GM21786 (cell line): Measurements from ENCODE around the gene WDR86.

ENCODE experiments used
- ATAC-seq: cut with Tn5 transposase; IDR thresholded peaks from one replicate; pipeline ENCODE4 v1.9.1; 2021; ENCODE audit not compliant: unreplicated experiment

Gene WDR86

DNA sequence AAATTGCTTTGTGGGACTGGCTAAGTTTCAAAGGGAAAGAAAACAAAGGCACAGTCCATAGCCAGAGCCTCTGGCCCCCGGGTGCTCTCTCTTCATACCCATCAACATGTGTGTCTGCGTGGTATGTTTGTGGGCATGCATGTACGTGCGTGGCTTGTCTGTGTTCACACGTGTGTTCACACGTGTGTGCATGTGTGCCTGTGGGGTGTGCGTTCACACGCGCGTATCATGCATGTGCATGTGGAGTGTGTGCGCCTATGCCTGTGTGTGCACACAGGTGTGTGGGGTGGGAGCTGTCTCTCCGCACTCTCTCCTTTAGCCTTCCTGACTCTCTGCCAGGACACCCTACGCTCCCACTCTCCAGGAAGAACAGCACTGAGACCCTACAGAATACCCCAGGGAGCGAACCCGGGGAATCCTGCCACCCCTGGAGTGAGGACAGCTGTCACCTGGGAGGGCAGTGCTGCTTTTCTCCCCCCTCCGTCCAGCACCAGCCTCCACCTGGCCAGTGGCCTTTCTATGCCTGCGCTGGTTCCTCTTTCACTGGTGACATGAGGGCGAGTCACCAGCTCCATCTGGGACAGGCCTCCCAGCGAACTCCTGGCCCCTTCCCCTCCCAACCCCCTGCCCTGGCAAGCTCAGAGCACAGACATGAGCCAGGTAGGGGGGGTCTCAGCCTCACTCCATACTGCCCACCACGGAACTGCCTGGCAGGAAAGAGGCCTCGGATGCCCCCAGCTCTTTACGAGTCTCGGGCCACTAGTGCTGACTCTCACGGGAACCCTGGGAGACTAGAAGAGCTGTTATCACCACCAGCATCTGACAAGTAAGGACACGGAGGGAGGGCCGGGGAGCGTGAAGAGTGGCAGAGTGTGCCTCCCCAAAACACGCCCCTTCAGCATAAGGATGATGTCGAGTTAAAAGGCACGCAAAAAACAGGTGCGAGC is 16.5 kb downstream of the WDR86 start:
- no peak for ATAC-seq

DNA sequence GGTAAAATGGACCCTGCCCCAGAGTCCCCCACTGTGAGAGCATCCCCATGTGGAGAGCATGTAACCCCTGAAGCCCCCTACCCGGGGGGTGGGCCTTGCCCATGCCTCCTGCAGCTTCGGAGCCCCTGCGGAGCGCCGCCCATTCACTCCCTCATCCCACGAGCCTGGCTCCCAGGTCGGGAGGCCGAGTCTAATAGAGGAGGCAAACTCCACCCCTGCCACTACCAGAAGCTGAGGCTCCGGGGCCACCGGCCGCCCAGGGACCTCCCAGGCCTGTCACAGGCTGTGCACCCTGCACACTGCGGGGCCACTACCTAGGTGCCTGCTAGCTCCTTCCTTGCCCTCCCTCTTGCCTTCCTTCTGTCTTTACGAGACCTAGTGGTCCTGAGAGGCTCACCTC is 17.4 kb downstream of the WDR86 start:
- no peak for ATAC-seq

DNA sequence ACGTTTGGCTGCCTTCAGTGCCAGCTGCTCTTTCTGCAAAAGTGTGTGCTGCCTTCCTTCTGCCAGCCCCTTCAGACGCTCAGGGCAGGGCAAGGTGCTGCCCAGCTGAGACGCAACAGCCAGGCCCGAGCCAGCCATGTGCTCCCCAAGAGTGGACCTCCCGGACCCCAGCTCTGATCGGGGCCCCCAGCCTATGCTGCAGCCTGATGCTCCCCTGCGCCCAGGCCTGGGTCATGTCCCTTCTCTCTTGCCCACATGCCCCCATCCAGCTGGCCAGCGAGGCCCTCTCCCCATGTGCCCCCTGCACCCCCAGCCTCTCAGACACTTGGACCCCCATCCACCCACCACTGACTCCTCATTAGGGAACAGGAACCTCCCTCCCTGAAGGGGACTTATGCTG is 17.8 kb downstream of the WDR86 start:
- ATAC-seq = no peak

DNA sequence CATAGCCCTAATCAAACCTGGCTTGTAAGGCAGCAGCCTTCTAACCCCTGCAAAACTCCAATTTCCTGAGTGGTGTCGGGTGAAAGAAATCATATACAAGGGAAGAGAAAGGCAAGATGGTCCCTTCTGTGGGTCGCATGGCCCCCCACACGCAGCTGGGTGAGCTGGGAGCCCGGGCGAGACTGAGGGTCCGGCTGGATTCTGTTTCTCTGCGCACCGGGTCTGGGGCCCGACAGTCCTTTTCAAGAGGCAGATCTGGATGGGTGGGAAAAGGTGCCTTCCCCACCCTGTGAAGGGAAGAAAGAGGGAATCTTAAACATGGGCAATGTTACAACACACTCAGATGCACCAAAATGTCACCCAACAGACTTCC is 18.5 kb downstream of the WDR86 start:
- no peak for ATAC-seq

DNA sequence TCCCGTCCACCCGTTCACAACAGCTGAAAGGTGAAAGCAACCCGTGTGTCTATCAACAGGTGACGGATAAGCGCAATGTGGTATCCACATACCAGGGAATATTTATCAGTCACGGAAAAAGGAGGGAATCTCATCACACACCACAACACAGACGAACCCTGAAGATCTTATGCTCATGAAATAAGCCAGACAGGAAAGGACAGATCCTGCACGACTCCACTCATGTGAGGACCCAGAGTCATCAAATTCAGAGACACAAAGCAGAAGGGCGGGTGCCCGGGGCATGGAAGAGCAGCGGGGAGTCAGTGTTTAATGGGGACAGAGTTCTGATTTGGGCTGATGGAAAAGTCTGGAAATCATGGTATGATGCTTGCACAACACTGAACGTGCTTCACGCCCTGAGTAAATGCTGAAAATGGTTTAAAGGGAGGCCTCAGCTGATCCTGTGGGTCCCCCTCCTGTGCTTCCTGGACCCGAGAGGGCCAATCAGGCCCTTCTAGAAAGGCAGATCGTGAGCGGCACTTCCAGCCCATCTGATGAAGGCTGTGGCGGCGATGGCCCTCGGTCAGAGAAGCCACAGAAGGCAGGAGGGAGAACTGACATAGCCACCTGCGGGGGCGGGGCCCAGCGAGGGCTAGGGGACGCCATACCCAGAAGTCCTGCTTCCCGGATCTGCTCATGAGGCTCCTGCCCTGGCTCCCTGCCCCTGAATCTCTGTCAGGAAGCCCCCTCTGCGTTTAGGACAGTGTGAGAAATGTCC is 19.1 kb downstream of the WDR86 start:
- no peak for ATAC-seq

DNA sequence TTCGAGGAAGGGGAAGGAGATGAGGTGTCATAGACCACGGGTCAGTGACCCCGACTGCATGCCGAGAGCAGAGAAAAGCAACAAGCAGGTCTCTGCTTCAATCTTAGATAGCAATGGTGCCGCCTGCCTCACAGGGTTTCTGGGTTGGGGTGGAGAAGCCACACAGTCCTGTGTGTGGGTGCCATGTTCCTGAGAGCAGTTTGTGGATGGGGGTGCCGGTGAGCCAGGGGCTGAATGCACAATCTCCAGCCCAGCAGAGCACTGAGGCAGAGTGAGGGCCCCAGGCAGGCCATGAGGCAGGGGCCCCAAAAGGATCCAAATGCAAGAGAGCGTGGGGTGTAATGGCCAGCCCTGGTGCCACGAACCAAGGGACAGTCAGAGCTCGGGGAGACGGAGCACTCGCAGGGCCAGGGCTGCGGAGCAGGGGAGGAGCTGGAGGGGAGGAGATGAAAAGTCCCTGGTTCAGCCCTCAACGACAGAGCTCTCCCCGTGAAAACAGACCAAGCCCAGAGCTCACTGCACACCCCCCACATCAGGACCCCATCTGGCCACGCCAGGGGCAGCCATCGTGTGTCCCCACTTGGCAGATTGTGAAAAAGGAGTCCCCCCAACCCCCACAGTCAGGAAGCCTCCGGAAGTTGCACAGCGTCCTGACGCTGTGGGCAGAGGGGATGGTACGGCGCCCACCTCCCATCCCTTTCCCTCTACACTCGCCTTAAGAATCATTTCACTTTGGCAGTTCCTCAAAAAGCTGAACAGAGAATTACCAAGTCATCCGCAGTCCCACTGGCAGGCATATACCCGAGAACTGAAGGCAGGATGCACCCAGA is 19.9 kb downstream of the WDR86 start:
- no peak for ATAC-seq

DNA sequence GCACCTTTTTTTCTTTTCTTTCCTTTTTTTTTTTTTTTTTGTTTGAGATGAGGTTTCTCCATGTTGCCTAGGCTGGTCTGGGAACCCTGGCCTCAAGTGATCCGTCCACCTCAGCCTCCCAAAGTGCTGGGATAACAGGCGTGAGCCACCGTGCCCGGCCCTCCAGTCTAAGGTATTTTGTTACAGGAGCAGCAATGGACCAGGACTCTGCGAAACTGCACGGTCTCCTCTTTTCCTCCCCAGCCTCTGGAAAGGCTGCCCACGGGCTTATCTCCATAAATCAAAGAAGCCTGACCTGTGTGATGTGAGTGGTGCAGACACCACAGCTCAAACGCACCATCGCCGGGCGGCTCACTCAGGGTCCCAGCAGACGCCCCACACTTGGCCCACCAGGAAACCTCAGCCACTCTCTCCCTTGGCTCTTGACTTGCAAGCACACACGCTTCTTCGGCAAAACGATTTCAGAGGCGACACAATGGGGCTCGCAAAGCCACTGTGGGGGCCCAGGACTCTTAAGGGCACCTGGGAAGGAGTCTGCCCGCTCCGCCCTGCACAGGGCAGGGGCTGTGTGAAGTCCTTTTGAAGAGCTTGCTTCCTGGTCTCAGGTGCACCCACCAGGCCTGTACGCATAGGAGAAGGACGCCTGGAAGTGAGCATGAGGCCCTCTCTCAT is 20.6 kb downstream of the WDR86 start:
- no peak for ATAC-seq

DNA sequence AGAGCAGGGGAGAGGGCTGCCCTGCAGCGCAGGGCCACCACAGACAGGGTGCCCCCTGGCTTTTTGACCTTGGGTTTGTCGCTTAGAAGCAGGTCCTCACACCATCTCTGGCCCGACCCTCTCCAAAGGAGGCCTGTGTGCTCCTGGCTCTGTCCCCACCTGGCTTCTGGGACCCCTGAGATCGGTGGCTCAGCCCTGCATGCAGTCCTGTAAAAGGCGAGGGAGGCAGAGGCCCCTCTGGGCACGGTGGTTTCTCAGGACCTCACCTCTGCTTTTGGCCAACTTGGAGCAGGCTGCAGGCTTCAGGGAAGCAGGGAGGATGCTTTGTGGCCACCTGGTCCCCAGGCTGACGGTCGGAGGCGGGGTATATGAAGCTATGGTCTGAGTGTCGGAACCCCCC is 21.4 kb downstream of the WDR86 start:
- ATAC-seq = no peak

DNA sequence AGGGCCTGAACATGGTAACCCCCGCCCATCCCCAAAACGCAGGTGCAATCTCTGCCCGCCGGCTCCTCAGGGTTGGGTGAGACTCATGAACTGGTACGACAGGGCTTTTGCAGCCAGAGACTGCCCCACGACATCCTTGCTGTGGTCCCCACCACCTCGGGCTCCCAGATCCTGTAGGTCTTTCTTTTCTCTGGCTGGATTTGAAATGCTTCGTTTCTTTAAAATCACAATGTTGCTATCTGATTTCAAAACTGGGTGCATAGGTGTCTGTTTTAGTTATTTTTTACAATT is 21.9 kb downstream of the WDR86 start:
- ATAC-seq = no peak

DNA sequence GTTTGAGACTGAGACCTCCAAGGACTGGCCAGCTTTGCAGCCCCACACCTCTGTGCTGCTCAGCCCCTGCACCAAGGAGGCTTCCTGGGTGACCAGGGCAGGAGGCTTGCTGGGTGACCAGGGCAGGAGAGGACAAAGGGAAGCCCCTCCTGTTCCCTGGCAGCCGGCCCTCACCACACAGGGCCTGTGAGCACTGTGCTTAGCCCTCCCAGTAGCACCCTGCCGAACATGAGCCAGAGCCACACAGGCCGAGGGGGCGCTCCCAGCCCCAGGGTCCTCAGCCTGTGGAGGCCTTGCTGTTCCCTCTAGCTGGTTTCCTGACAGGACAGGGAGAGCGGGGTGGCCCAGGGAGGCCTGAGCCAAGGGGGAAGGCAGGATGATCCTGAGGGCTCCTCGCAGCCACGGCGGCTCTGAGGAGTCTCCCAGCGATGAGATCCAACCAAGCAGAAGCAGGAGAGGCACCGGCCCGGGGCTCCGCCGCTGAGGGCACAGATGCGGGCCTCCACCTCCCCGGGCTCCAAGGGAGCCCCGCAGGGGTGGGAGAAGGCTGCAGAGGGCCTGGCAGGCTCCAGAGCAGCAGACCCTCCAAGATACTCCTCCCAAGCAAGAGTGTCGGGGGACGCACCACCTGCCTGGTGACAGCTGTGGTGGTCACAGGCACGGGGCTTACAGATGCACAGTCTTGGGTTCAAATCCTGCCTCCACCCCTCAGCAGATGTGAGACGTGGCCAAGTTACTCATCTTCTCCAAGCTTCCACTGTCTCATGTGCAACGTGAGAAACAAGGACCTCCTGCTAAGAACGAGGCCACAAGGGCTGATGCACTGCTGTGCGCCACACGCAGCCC is 22.5 kb downstream of the WDR86 start:
- ATAC-seq = no peak

DNA sequence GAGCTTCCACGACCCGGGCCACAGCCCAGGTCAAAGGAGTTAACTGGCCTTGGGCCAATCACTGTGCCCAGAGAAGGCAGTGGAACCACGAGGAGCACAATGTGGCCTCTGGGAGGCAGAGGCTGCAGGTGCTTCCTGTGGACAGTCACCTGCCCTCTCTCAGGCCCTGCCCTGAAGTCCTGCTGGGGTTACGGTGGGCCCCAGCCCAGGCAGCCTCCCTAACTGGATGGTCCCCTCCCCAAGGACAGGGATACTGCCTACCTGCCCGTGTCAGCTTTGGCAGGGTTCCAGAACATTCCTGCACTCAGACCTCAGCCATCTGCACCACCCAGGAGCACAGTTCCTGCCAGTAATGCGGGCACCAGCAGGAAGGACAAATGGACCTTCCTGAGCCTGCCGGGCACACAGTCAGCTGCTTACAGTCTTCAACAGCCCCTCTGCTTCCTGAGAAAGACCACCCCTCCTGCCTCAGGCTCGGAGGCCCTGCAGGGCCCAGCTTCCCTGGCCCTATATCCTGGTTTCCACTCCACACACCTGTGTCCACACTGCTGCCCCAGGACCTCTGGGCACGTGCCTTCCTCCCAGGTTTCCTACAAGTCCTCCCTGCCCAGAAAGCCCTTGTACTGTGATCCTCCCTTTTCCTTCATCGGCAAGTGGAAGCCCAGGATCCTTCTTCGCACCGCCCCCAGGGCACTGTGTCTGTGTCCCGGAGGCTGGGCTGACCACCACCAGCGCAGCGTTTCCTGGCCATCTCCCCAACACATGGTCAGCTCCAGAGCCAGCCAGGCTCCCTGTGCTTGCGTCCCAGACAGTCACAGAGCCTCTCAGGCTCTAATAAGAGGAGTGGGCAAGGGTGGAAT is 23.3 kb downstream of the WDR86 start:
- ATAC-seq = no peak

DNA sequence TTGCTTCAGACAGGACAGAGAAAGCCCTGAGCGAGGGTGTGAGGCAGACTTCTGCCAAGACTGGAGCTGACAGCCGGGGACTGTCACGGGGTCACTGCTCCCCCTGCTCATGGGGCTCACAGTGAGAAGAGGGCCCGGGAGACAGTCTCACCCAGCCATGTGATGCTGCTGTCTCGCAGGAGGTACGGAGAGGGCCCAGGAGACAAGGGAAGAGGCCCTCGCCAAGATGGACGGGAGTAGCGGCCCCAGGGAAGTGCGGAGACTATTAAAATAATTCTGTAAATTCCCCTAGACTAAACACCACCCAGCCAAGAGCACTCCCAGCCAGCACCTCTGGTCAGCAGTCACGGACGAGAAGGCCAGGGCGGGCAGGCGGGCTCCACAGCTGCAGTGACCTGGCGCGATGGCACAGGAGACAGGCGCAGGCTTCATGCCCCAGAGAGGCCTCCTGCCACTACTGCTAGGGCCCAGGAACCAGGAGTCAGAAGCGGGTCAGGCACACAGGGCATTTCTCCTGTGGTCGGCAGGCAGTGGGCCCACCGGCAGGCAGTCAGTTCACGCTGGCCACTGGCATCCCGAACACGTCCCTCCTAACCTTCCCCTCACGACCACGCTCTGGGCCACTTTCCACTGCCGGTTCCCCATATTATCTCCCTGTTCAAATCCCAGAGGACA is 24.1 kb downstream of the WDR86 start:
- ATAC-seq = no peak

DNA sequence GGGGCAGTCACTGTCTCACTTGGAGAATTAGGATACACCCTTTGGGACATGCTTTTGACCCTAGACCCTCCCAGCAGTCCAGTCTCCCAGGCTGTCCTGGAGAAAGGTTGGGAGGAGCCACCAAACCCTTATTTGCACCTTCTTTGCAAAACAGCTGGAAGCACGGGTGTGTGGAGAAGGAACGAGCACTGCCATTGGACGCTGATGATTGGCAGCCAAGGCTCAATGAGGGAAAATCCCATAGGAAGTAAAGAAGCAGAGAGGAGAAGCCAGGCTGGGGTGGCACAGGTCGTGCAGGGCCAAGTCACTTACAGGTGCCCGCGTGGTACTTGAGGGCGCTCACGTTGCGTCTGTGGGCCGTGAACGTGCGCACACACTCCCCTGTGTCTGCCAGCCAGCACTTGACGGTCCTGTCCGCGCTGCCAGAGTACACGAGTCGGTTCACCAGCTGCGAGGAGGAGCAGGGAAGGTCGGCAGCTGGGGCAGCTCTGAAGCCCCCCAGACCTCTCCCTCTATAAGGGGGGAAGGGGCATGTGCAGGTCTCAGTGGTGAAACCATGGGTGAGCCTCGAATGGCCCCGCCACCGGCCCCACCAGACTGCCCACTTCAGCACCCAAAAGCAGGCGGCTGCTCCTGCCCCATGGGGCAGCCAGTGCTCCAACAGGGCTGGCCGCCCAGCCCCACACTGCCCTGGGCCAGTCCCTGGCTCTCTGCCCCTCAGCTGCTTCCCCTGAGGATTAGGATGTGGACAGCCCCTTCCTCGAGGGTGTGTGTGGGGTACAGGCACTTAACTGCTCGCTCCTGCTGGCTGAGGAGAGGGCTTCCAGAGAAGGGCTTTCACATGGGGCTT is 24.8 kb downstream of the WDR86 start:
- no peak for ATAC-seq

DNA sequence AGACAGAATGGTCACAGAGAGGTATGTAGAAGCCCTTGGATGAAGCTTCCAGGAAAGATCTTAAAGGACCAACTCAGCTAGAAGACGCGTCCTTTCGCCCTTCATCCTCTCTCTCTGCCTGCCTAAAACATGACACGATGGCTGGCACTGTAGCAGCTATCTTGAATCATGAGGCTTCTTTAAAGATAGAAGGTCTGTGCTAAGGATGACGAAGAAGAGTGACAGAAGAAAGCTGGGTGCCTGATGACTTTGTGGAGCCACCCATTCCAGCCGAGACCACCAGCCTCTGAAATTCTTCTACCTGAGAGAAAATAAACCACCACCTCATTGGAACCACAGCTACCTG is 25.5 kb downstream of the WDR86 start:
- ATAC-seq = no peak

DNA sequence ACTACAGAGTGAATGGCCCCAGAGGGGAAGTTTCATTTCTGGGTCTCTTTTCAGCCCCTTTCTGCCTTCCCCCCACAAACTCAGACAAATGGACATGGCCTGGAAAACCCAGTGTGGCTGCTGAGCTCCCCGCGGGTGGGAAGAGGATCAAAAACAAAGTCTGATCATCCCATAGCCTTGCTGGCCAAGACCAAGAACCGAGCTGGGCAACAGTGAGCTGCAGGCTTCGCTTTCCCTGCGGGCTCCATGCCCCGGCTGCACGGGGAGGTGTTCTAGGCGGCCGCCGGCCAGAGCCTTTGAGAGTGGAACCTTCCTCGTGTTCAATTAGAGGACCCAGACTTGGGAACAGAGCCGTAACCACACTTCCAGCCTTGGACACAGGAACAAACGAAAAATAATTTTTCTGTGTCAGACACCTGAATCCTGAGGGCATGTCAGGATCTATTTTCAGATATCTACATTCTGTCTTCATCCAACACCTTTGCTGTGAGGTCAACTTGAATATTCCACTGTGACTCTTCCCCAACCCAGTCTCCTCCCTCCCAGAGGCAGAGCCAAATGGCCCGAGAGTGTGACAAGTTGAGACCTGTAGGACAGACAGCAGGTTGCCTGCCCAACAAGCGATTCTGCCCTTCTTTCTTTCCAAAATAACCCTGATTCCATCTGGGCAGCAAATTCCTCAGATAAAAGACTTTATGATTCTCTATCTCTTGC is 26.0 kb downstream of the WDR86 start:
- ATAC-seq = no peak

DNA sequence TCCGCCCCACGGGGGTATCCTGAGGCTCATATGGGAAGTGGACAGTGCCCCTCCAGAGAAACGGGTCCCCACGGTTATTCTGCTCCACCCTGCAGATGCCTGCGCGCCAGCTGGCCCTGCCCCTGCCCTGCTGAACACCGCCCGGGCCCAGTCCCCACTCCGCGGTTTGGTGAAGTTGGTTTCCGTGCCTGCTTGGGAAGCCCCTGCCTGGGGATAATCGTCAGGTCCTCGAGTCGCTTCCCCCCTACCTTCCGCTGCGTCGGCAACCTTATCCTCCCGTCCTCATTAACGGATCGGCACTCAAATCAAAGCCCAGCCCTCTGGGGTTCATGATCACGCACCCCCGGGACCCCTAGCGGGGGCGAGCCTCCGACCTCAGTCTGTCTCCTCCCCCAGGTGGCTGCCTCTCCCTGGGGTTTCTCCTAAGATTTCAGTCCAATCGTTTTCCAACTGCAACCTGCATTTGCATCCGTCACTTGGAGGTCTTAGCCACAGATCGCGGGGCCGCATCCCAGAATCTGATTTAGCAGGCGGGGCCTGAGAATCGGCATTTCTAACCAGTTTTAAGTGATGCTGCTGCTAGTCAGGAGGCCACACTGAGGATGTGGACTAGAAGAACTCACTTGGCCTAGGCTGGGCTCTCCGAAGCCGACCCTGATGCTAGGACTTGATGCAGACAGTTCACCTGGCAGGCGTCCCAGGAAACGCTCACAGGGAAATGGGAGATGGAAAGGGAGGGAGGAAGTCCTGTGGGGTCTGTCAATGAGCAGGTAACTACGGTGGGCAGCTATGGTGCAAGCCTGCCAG is 27.6 kb downstream of the WDR86 start:
- ATAC-seq = no peak
